Measurements from ENCODE around the gene MEGF11.

MEGF11 gene

GRCh38 chr15:66212563-66212921, 41.0 kb downstream of the MEGF11 start:
- DNase-seq = no peak

- DNase-seq = no peak
These were observed 41.6 kb downstream of the MEGF11 start for GRCh38 chr15:66211670-66212562.

- DNase-seq = no peak
These were observed 42.9 kb downstream of the MEGF11 start for GRCh38 chr15:66210684-66211083.

GRCh38 chr15:66198757-66199156, 54.8 kb downstream of the MEGF11 start:
- no peak for DNase-seq

GRCh38 chr15:66196602-66197001, 56.9 kb downstream of the MEGF11 start:
- DNase-seq = no peak

GRCh38 chr15:66195621-66196230, 57.8 kb downstream of the MEGF11 start:
- DNase-seq = no peak

GRCh38 chr15:66193066-66193465, 60.5 kb downstream of the MEGF11 start:
- DNase-seq = no peak

- no peak for DNase-seq
These were observed 62.8 kb downstream of the MEGF11 start for GRCh38 chr15:66190746-66191145.

GRCh38 chr15:66189291-66189690, 64.3 kb downstream of the MEGF11 start:
- no peak for DNase-seq

GRCh38 chr15:66188464-66188863, 65.1 kb downstream of the MEGF11 start:
- DNase-seq = no peak

- no peak for DNase-seq
These were observed 66.3 kb downstream of the MEGF11 start for GRCh38 chr15:66187271-66187670.

- no peak for DNase-seq
These were observed 67.3 kb downstream of the MEGF11 start for GRCh38 chr15:66186049-66186825.

GRCh38 chr15:66184936-66185790, 68.4 kb downstream of the MEGF11 start:
- DNase-seq = no peak

GRCh38 chr15:66184492-66184891, 69.1 kb downstream of the MEGF11 start:
- DNase-seq = no peak

- no peak for DNase-seq
These were observed 72.9 kb downstream of the MEGF11 start for GRCh38 chr15:66180531-66181097.

GRCh38 chr15:66178531-66178910, 75.0 kb downstream of the MEGF11 start:
- no peak for DNase-seq

GRCh38 chr15:66172324-66172980, 81.1 kb downstream of the MEGF11 start:
- DNase-seq = no peak

- DNase-seq = no peak
These were observed 81.7 kb downstream of the MEGF11 start for GRCh38 chr15:66171841-66172240.

- DNase-seq = no peak
These were observed 82.8 kb downstream of the MEGF11 start for GRCh38 chr15:66170716-66171115.

GRCh38 chr15:66170042-66170441, 83.5 kb downstream of the MEGF11 start:
- DNase-seq = no peak

GRCh38 chr15:66169625-66170024, 83.9 kb downstream of the MEGF11 start:
- no peak for DNase-seq

- DNase-seq = no peak
These were observed 84.5 kb downstream of the MEGF11 start for GRCh38 chr15:66169023-66169422.

Measured in activated CD4-positive, alpha-beta T cell treated with anti-CD3 and anti-CD28 coated beads for 4 hours (primary cell).